HepG2 (cell line): ENCODE data around the gene DYNC1LI2. TPM values are rescaled to one million over a fixed set of nuclear protein-coding genes. Genes with fewer than 3 reads are reported as not detected.

Source experiments
- HCFC1 ChIP-seq: fragments of 150-350 bp; IDR thresholded peaks from 2 replicates; pipeline ENCODE4 v1.6.1; 2014; ENCODE audit warnings: low read depth, low read length
- HES4 ChIP-seq: sonication (generic); formaldehyde crosslinking; IDR thresholded peaks from 2 replicates; pipeline ENCODE4 v1.9.0; 2021; ENCODE audit warnings: mild to moderate bottlenecking, missing genetic modification reagents, borderline replicate concordance
- MAFG ChIP-seq: sonication (generic); formaldehyde crosslinking; IDR thresholded peaks from 2 replicates; pipeline ENCODE4 v1.5.1; 2020; ENCODE audit warnings: mild to moderate bottlenecking, missing genetic modification reagents
- MED8 ChIP-seq: sonication (generic); formaldehyde crosslinking; IDR thresholded peaks from 2 replicates; pipeline ENCODE4 v1.8.1; 2023; ENCODE audit warnings: mild to moderate bottlenecking, missing genetic modification reagents; ENCODE audit not compliant: insufficient replicate concordance
- PITX1 ChIP-seq: sonication (generic); formaldehyde crosslinking; IDR thresholded peaks from 2 replicates; pipeline ENCODE4 v1.5.1; 2020; ENCODE audit warnings: mild to moderate bottlenecking, missing genetic modification reagents
- PTBP1 ChIP-seq: fragments of 200-400 bp; formaldehyde crosslinking; IDR thresholded peaks from 2 replicates; pipeline ENCODE4 v1.6.1; 2018; ENCODE audit warnings: low read length, low read depth; ENCODE audit not compliant: poor library complexity, severe bottlenecking
- RBM22 ChIP-seq: fragments of 200-400 bp; formaldehyde crosslinking; optimal IDR thresholded peaks from 2 replicates; pipeline ENCODE3; 2017; ENCODE audit warnings: mild to moderate bottlenecking, low read length, moderate library complexity
- TCF7L2 ChIP-seq: IDR thresholded peaks from 2 replicates; pipeline ENCODE4 v1.6.1; 2011; ENCODE audit warnings: mild to moderate bottlenecking, low read depth, low read length, moderate library complexity
- TOPORS ChIP-seq: sonication (generic); formaldehyde crosslinking; IDR thresholded peaks from 2 replicates; pipeline ENCODE4 v1.8.0; 2023; ENCODE audit warnings: mild to moderate bottlenecking, missing genetic modification reagents
- ZBTB21 ChIP-seq: sonication (generic); formaldehyde crosslinking; IDR thresholded peaks from 2 replicates; pipeline ENCODE4 v1.4.0; 2020; ENCODE audit warnings: missing genetic modification reagents
- ZNF33B ChIP-seq: sonication (generic); formaldehyde crosslinking; IDR thresholded peaks from 2 replicates; pipeline ENCODE4 v1.5.1; 2020; ENCODE audit warnings: mild to moderate bottlenecking, missing genetic modification reagents
- ZNF367 ChIP-seq: sonication (generic); formaldehyde crosslinking; IDR thresholded peaks from 2 replicates; pipeline ENCODE4 v1.4.0; 2020; ENCODE audit warnings: missing genetic modification reagents, borderline replicate concordance
- ZNF552 ChIP-seq: sonication (generic); formaldehyde crosslinking; IDR thresholded peaks from 2 replicates; pipeline ENCODE4 v1.9.0; 2022; ENCODE audit warnings: missing genetic modification reagents, mild to moderate bottlenecking, borderline replicate concordance
- ZNF557 ChIP-seq: sonication (generic); formaldehyde crosslinking; IDR thresholded peaks from 2 replicates; pipeline ENCODE4 v1.4.0; 2020; ENCODE audit warnings: missing genetic modification reagents
- ZNF775 ChIP-seq: sonication (generic); formaldehyde crosslinking; IDR thresholded peaks from 2 replicates; pipeline ENCODE4 v1.4.0; 2020; ENCODE audit warnings: missing genetic modification reagents, mild to moderate bottlenecking, moderate library complexity, borderline replicate concordance
- polyA plus RNA-seq, 8 experiments: library from polyadenylated mRNA; depleted of rRNA in 3 of 8; stranded (reverse) in 7 of 8; unstranded in 1 of 8; fragments of >200 nt; fragmentation: Illumina TruSeq in 4 of 8; extraction: Trizol in 4 of 8; gene quantifications; 2 replicates each; pipeline versions ENCODE4 v1.2.1 to v1.2.3, GENCODE V29; 2011 to 2016; ENCODE audit warnings: low read depth in 4 of 8, missing spikeins in 1 of 8, mixed read lengths in 1 of 8; ENCODE audit not compliant: insufficient read depth in 1 of 8
- total RNA-seq, 5 experiments: library from RNA; depleted of rRNA; stranded (reverse); fragments of >200 nt; fragmentation: Illumina TruSeq; extraction: Trizol; gene quantifications; 2 replicates each; pipeline ENCODE4 v1.2.3, GENCODE V29; 2016; ENCODE audit warnings: low read depth in 1 of 5
- TF ChIP-seq, protein P1 (sequence below): sonication (generic); formaldehyde crosslinking; IDR thresholded peaks from 2 replicates; pipeline ENCODE4 v1.4.0; 2020; ENCODE audit warnings: missing genetic modification reagents
- TF ChIP-seq, protein P2 (sequence below): sonication (generic); formaldehyde crosslinking; IDR thresholded peaks from 2 replicates; pipeline ENCODE4 v1.8.1; 2023; ENCODE audit warnings: mild to moderate bottlenecking, missing genetic modification reagents
- TF ChIP-seq, protein P3 (sequence below): sonication (generic); formaldehyde crosslinking; IDR thresholded peaks from 2 replicates; pipeline ENCODE4 v1.4.0; 2020; ENCODE audit warnings: missing genetic modification reagents
- TF ChIP-seq, protein P4 (sequence below): sonication (generic); formaldehyde crosslinking; IDR thresholded peaks from 2 replicates; pipeline ENCODE4 v1.5.0; 2020; ENCODE audit warnings: mild to moderate bottlenecking, missing genetic modification reagents

The DYNC1LI2 gene
- total and polyA plus RNA-seq, 2 of the 13 experiments (the other 11 are each of a cell fraction or from before 2014, with no cell fraction given): 65.5 to 135 TPM

DNA sequence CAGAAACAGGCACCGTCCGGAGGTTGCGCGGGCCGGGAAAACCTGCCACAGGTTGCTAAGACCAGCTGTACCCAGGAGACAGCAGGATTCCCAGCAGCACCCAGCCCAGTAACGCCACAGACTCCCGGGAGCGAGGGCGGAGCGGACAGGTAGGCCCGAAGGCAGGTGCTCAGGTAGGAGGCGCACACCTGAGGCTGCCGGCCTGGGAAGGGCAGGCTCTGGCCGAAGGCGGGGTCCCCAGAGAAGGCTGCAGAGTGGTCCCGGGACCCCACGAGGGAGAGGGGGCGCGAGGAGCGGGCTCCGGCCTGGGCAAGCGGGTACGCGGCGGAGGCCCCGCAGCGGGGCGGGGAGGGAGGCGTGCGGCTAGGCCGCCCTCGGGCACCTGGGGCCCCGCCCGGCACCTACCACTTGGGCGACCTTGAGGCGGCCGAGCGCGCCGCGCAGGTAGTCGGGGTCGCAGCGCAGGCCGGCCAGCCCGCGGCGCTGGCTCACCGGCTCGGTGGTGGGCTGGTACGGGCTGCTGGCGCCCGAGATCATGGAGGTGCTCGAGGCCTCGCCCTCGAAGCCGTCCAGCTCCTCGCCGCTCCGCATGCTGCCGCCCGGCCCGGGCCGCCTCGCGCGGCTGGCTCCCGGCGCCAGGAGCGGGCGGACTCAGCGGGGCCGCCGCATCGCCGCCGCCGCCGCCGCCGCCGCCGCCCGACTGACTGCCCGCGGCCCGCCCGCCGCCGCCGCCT is 55.3 kb downstream of the DYNC1LI2 start (continued):
- TF ChIP-seq ZNF775 (CRISPR knock-in tag) (no peak), ZNF33B (CRISPR knock-in tag) (0 out of 2 replicates have a peak, but pooled peaks have one; percentile 71), RBM22 (no peak), MED8 (CRISPR knock-in tag) (no peak), ZBTB21 (CRISPR knock-in tag) (no peak), HCFC1 (no peak), PITX1 (CRISPR knock-in tag) (no peak), MAFG (CRISPR knock-in tag) (no peak), TCF7L2 (no peak), ZNF367 (CRISPR knock-in tag) (no peak; the same call in 1 of the 2 replicates), ZNF552 (no peak), PTBP1 (no peak), HES4 (CRISPR knock-in tag) (peak; percentile 66; the same call in 1 of the 2 replicates), ZNF557 (CRISPR knock-in tag) (no peak), TOPORS (CRISPR knock-in tag) (peak; percentile 68; the same call in 1 of the 2 replicates)
- TF ChIP-seq, protein P1, sequence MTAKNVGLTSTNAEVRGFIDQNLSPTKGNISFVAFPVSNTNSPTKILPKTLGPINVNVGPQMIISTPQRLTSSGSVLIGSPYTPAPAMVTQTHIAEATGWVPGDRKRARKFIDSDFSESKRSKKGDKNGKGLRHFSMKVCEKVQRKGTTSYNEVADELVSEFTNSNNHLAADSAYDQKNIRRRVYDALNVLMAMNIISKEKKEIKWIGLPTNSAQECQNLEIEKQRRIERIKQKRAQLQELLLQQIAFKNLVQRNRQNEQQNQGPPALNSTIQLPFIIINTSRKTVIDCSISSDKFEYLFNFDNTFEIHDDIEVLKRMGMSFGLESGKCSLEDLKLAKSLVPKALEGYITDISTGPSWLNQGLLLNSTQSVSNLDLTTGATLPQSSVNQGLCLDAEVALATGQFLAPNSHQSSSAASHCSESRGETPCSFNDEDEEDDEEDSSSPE (CRISPR knock-in tag): peak; percentile 18; the same call in 1 of the 2 replicates
- TF ChIP-seq, protein P2, sequence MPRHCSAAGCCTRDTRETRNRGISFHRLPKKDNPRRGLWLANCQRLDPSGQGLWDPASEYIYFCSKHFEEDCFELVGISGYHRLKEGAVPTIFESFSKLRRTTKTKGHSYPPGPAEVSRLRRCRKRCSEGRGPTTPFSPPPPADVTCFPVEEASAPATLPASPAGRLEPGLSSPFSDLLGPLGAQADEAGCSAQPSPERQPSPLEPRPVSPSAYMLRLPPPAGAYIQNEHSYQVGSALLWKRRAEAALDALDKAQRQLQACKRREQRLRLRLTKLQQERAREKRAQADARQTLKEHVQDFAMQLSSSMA: no peak
- TF ChIP-seq, protein P3, sequence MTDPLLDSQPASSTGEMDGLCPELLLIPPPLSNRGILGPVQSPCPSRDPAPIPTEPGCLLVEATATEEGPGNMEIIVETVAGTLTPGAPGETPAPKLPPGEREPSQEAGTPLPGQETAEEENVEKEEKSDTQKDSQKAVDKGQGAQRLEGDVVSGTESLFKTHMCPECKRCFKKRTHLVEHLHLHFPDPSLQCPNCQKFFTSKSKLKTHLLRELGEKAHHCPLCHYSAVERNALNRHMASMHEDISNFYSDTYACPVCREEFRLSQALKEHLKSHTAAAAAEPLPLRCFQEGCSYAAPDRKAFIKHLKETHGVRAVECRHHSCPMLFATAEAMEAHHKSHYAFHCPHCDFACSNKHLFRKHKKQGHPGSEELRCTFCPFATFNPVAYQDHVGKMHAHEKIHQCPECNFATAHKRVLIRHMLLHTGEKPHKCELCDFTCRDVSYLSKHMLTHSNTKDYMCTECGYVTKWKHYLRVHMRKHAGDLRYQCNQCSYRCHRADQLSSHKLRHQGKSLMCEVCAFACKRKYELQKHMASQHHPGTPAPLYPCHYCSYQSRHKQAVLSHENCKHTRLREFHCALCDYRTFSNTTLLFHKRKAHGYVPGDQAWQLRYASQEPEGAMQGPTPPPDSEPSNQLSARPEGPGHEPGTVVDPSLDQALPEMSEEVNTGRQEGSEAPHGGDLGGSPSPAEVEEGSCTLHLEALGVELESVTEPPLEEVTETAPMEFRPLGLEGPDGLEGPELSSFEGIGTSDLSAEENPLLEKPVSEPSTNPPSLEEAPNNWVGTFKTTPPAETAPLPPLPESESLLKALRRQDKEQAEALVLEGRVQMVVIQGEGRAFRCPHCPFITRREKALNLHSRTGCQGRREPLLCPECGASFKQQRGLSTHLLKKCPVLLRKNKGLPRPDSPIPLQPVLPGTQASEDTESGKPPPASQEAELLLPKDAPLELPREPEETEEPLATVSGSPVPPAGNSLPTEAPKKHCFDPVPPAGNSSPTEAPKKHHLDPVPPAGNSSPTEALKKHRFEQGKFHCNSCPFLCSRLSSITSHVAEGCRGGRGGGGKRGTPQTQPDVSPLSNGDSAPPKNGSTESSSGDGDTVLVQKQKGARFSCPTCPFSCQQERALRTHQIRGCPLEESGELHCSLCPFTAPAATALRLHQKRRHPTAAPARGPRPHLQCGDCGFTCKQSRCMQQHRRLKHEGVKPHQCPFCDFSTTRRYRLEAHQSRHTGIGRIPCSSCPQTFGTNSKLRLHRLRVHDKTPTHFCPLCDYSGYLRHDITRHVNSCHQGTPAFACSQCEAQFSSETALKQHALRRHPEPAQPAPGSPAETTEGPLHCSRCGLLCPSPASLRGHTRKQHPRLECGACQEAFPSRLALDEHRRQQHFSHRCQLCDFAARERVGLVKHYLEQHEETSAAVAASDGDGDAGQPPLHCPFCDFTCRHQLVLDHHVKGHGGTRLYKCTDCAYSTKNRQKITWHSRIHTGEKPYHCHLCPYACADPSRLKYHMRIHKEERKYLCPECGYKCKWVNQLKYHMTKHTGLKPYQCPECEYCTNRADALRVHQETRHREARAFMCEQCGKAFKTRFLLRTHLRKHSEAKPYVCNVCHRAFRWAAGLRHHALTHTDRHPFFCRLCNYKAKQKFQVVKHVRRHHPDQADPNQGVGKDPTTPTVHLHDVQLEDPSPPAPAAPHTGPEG (CRISPR knock-in tag): peak; percentile 78; the same call in 1 of the 2 replicates
- TF ChIP-seq, protein P4, sequence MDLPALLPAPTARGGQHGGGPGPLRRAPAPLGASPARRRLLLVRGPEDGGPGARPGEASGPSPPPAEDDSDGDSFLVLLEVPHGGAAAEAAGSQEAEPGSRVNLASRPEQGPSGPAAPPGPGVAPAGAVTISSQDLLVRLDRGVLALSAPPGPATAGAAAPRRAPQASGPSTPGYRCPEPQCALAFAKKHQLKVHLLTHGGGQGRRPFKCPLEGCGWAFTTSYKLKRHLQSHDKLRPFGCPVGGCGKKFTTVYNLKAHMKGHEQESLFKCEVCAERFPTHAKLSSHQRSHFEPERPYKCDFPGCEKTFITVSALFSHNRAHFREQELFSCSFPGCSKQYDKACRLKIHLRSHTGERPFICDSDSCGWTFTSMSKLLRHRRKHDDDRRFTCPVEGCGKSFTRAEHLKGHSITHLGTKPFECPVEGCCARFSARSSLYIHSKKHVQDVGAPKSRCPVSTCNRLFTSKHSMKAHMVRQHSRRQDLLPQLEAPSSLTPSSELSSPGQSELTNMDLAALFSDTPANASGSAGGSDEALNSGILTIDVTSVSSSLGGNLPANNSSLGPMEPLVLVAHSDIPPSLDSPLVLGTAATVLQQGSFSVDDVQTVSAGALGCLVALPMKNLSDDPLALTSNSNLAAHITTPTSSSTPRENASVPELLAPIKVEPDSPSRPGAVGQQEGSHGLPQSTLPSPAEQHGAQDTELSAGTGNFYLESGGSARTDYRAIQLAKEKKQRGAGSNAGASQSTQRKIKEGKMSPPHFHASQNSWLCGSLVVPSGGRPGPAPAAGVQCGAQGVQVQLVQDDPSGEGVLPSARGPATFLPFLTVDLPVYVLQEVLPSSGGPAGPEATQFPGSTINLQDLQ (CRISPR knock-in tag): no peak
